Measurements from ENCODE around the gene WBP1. TPM values are rescaled to one million over a fixed set of nuclear protein-coding genes. Genes with fewer than 3 reads are reported as not detected.
"Not testable (repeated sequence)": the region's sequence is repeated elsewhere in the genome, so short reads cannot be mapped to it uniquely, and the experiment has no call there.

The WBP1 gene
- total RNA-seq, 2 donors from 2014 or later: 28.2 to 40.5 TPM

DNA sequence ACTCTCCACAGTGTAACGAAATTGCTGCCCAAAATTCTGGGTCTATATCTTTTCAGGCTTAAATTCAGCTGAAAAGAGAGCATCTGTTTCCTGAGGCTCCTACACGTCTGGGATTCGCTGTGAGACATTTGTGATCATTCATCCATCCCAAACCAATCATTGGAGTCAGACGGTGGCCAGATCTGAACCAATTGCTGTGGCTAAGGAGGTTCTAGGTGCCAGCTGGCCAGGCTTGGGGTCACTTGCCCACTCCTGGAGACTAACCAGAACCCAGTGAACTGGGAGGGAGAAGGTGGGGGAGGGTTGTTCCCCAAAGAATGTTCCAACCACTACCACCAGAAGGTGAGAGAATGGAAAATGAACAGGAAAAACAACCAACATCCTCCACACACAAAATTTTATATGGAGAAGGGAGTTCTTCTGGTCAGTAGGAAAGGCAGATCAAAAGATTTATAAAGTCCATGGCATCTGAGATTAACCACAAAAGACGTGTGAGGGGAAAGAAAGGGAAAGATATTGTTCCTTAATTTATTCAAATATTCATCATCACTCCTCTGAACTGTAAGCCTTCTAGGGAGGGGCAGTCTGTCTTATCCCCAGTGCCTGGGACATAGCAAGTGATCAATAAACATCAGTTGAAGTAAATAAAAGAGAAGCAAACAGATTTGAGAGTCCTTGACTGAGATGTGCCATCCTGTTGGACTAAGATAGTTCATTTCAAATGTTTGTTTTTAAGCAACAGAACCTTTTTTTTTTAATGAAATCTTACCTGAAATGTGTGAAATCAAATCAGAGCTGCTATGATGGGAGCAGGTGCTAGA is 13.5 kb upstream of the WBP1 start:
- no peak for DNase-seq (ENCODE audit: low spot score)
- intact Hi-C loops (cut with DNase I): no loop called here

- intact Hi-C loops (cut with DNase I): no loop called here
- DNase-seq (ENCODE audit: low spot score): no peak
Observed at GRCh38 chr2:74447230-74447999, 10.8 kb upstream of the WBP1 start.

DNA sequence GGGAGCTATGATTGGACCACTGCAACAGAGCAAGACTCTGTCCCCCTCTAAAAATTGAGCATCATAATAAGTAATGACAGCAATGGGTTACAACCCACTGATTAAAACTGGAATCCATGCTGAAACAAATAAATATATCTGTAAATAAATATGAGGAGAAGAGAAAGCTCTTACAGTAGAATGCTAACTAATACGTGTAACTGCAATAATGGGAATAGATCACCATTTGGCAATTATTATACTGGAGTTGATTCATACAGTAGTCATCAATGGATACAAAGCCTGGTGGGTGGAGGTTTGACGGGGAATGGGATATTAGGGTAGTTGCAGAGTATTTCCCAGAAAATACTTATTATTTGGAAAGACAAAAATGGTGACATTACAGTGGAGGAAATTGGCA is 9.5 kb upstream of the WBP1 start:
- DNase-seq (ENCODE audit: low spot score): no peak
- intact Hi-C loops (cut with DNase I): no loop called here

DNA sequence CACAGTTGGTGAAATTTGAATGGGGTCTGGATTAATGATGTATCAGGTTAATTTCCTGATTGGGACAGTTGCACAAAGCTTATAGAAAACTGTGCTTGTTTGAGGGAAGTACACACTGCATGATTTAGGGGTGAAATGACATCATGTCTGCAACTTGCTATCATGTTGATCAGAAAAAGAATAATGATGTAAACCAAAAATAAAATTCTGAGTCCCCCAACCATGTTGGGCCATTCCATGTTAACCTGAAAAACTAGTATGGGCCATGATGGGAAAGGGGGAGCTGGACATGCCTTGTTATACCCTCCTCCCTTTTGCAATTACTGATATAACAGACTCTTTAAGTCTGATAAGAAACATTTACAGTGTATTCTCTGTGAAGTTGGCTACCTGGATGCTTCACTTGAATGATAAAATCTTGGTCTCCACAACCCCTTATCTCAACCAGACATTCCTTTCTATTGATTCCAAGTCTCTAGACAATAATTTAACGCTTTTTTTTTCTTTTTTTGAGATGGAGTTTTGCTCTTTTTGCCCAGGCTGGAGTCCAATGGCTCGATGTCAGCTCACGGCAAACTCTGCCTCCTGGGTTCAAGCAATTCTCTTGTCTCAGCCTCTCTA is 7.6 kb upstream of the WBP1 start:
- DNase-seq (ENCODE audit: low spot score): no peak
- intact Hi-C loops (cut with DNase I): loop anchor here in 1 of 2 donors (1.0 kb wide), 1 partner anchor 21 kb away; no protein-coding TSS in a partner anchor

- peak; percentile 98 for DNase-seq (ENCODE audit: low spot score)
- intact Hi-C loops (cut with DNase I): no loop called here
Observed at GRCh38 chr2:74454654-74455511, 3.4 kb upstream of the WBP1 start, which contains the start of gene INO80B. TSS of gene INO80B (plus strand) at chr2:74455087. CDS start at chr2:74455117, 30 bp downstream.

DNA sequence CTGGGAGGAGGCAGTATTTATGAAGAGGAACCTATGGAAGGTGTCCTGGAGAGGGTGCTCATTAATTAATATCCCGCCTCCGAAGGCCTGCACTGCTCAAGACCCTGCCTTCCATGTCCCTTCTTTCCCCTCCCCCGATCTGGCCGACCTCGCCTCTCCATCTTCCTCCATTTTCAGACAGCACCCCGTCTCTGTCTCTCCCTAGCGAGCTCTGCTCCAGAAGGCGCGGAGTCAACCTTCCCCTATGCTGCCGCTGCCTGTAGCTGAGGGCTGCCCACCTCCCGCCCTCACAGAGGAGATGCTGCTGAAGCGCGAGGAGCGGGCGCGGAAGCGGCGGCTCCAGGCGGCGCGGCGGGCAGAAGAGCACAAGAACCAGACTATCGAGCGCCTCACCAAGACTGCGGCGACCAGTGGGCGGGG is 1.1 kb upstream of the WBP1 start:
- no peak for DNase-seq (ENCODE audit: low spot score)
- intact Hi-C loops (cut with DNase I): no loop called here

DNA sequence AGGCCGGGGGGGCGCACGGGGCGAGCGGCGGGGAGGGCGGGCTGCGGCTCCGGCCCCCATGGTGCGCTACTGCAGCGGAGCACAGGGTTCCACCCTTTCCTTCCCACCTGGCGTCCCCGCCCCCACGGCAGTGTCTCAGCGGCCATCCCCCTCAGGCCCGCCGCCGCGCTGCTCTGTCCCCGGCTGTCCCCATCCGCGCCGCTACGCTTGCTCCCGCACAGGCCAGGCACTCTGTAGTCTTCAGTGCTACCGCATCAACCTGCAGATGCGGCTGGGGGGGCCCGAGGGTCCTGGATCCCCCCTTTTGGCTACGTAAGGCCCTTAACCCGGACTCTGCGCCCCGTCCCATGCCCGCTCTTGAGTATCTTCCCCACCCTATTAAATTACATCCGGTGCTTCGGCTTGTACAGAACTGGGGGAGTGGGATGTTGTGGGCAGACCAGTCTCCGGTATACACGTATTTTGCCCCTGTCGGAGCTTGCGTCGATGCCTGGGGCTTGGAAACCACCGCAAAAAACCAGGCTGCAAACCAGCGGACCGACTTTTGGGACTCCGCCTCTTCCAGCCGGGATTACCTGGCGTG is 598 bp upstream of the WBP1 start:
- DNase-seq (ENCODE audit: low spot score): peak; percentile 90
- intact Hi-C loops (cut with DNase I): no loop called here

DNA sequence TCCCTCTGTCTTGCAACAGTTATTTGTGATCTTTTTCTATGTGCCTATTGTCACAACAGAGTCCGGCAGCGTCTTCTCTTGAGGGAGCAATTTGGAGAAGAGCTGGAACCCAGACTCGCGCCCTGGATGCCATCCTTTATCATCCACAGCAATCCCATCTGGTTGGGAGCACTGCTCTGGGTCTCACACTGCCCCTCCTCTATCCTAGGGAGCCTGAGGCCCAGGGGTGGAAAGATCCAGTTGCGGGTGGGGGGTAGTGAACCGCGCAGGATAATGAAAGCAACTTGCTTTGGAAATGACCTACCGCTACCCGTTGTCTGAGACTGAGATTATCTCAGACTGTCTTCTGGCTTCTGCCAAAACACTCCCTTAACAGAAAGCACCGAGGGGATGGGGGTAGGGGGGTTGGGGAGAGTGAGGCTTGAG is 713 bp downstream of the WBP1 start:
- intact Hi-C loops (cut with DNase I): no loop called here
- DNase-seq (ENCODE audit: low spot score): peak; percentile 63

DNA sequence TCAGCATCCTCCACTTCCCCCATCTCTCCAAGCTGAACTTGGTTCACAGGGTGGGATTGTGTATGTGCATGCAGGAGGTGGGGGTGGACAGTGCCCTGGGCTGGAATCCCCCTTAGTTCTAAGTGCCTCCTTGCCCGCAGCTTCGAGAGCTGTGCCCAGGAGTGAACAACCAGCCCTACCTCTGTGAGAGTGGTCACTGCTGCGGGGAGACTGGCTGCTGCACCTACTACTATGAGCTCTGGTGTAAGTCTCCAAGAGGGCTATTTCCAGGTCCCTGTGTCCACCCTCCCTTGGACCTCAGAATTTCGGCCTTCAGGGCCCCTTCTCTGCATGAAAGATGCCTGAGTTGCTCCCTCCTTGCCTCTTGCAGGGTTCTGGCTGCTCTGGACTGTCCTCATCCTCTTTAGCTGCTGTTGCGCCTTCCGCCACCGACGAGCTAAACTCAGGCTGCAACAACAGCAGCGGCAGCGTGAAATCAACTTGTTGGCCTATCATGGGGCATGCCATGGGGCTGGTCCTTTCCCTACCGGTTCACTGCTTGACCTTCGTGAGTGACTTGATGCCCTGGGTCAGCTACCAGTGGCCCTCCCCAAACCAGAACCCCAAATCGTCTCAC is 1.4 kb downstream of the WBP1 start:
- DNase-seq (ENCODE audit: low spot score): peak; percentile 70

GRCh38 chr2:74460187-74460586 is 1.9 kb downstream of the WBP1 start:
- DNase-seq (ENCODE audit: low spot score): peak; percentile 50
- intact Hi-C loops (cut with DNase I): not testable (repeated sequence)

More for the DNA sequence above, 1.4 kb downstream of the WBP1 start:
- intact Hi-C loops (cut with DNase I): not testable (repeated sequence)

DNA sequence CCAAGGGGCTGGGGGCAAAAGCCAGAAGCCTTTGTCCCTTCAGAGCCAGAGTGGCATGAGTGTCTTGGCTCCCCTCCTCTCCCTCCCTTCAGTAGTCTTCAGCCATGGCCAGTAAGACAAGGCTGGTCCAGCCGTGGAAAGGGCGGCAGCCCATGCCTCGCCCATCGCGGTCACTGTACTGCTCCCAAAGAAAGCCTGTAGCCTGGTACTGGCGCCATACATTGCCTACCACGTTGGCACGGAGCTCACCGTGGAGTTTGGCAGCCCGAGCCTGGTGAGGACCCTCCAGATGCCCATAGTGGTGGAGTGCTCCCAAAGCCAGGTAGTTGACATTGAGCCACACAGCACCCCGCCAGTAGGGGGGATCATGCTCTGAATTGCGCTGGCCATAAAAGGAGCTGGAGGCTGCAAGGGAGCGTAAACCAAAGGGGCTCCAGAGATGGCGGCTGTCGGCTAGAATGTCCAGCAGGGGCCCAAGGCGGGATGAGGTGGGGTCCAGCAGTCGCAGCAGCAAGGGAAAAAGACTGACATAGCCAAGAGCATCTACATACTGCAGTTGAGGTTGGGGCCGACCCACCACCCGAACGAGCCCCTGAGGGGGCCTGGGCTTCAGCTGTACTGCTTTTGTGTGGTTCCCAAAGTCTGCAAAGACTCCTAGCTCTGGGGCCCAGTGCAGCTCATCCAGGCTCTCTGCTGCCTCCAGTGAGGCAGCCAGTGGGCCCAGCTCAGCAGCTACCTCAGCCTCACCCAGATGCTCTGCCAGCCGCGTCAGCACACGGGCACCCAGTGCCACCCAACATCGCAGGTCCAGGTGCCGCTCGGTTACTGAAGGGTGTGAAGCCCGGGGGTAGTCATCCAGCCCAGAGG is 3.2 kb downstream of the WBP1 start:
- intact Hi-C loops (cut with DNase I): no loop called here
- DNase-seq (ENCODE audit: low spot score): peak; percentile 78

GRCh38 chr2:74462054-74462785 is 4.0 kb downstream of the WBP1 start:
- intact Hi-C loops (cut with DNase I): no loop called here
- DNase-seq (ENCODE audit: low spot score): peak; percentile 71

GRCh38 chr2:74462786-74463105 is 4.5 kb downstream of the WBP1 start:
- intact Hi-C loops (cut with DNase I): no loop called here
- no peak for DNase-seq (ENCODE audit: low spot score)

GRCh38 chr2:74464406-74464805 is 6.2 kb downstream of the WBP1 start:
- DNase-seq (ENCODE audit: low spot score): no peak
- intact Hi-C loops (cut with DNase I): no loop called here

GRCh38 chr2:74470742-74471141 is 12.5 kb downstream of the WBP1 start:
- peak; percentile 47 for DNase-seq (ENCODE audit: low spot score)
- intact Hi-C loops (cut with DNase I): not testable (repeated sequence)

- DNase-seq (ENCODE audit: low spot score): peak; percentile 38
- intact Hi-C loops (cut with DNase I): no loop called here
Observed at GRCh38 chr2:74471332-74472065, 13.3 kb downstream of the WBP1 start.
